CD4-positive, alpha-beta T cell treated with Interferon gamma for 1 hour (primary cell): ENCODE results near the gene KIAA1614.

Experiments
- DNase-seq: peaks from one replicate; pipeline ENCODE4 v3.0.0-alpha.2; 2020

Gene KIAA1614

GRCh38 chr1:180907313-180908055 lies 5.2 kb upstream of the KIAA1614 start:
- DNase-seq = no peak

- DNase-seq = no peak
Measured at GRCh38 chr1:180908074-180908765, 4.5 kb upstream of the KIAA1614 start.

- DNase-seq = no peak
Measured at GRCh38 chr1:180909005-180909414, 3.7 kb upstream of the KIAA1614 start.

- DNase-seq = no peak
Measured at GRCh38 chr1:180909462-180909976, 3.2 kb upstream of the KIAA1614 start.

GRCh38 chr1:180911640-180912191 lies 981 bp upstream of the KIAA1614 start:
- DNase-seq = no peak

- no peak for DNase-seq
Measured at GRCh38 chr1:180912211-180912800, 391 bp upstream of the KIAA1614 start.

- no peak for DNase-seq
Measured at GRCh38 chr1:180915426-180915965, 2.8 kb downstream of the KIAA1614 start.

GRCh38 chr1:180916012-180916770 lies 3.5 kb downstream of the KIAA1614 start:
- DNase-seq = no peak

- no peak for DNase-seq
Measured at GRCh38 chr1:180916771-180917170, 4.1 kb downstream of the KIAA1614 start.

- DNase-seq = no peak
Measured at GRCh38 chr1:180917306-180918065, 4.8 kb downstream of the KIAA1614 start.

GRCh38 chr1:180918519-180918918 lies 5.8 kb downstream of the KIAA1614 start:
- DNase-seq = no peak

GRCh38 chr1:180919183-180919700 lies 6.5 kb downstream of the KIAA1614 start:
- DNase-seq = no peak

- no peak for DNase-seq
Measured at GRCh38 chr1:180920193-180920592, 7.5 kb downstream of the KIAA1614 start.

GRCh38 chr1:180920702-180921101 lies 8.0 kb downstream of the KIAA1614 start:
- no peak for DNase-seq

GRCh38 chr1:180921386-180921785 lies 8.7 kb downstream of the KIAA1614 start:
- no peak for DNase-seq

GRCh38 chr1:180921891-180922630 lies 9.4 kb downstream of the KIAA1614 start:
- DNase-seq = no peak

GRCh38 chr1:180922631-180923015 lies 9.9 kb downstream of the KIAA1614 start:
- no peak for DNase-seq

- no peak for DNase-seq
Measured at GRCh38 chr1:180923021-180923841, 10.5 kb downstream of the KIAA1614 start.

GRCh38 chr1:180923887-180924286 lies 11.2 kb downstream of the KIAA1614 start:
- no peak for DNase-seq

GRCh38 chr1:180924939-180925338 lies 12.2 kb downstream of the KIAA1614 start:
- DNase-seq = no peak
